Measurements from ENCODE around the gene HASPIN. TPM values are rescaled to one million over a fixed set of nuclear protein-coding genes. Genes with fewer than 3 reads are reported as not detected.

The HASPIN gene
- total RNA-seq, 2 donors from 2014 or later = 0.41 TPM; not detected in 1

- peaks cover 1% of the 10 kb centered on the region for H3K9me3 ChIP-seq
- no peak for DNase-seq (ENCODE audit: low spot score)
- TF ChIP-seq CTCF (IDR thresholded peaks at IDR 0.05) = no peak
- no peak overlapping the region for H3K27ac ChIP-seq
- H3K4me1 ChIP-seq (ENCODE audit: control insufficient read depth in 1 of 2, low read depth in 2 of 2) = no peaks in the 10 kb centered on the region
- no peak for ATAC-seq (ENCODE audit: insufficient number of reproducible peaks, low FRiP score, low read depth)
- H3K4me3 ChIP-seq = no peak overlapping the region
- H3K36me3 ChIP-seq = no peaks in the 10 kb centered on the region
- no peaks in the 10 kb centered on the region for H3K27me3 ChIP-seq (replicated peaks; ENCODE audit: insufficient read depth)
Observed at GRCh38 chr17:3754458-3755334, 31.0 kb downstream of the HASPIN start.

GRCh38 chr17:3755335-3756030, 31.8 kb downstream of the HASPIN start:
- peak; percentile 36 for ATAC-seq (ENCODE audit: insufficient number of reproducible peaks, low FRiP score, low read depth)

GRCh38 chr17:3759597-3760216, 36.0 kb downstream of the HASPIN start:
- Histone ChIP-seq H3K4me3 (no peak overlapping the region), H3K9me3 (peaks cover 6% of the 10 kb centered on the region), H3K36me3 (no peaks in the 10 kb centered on the region), H3K27ac (no peak overlapping the region), H3K27me3 (replicated peaks; ENCODE audit: insufficient read depth) (no peaks in the 10 kb centered on the region), H3K4me1 (ENCODE audit: control insufficient read depth in 1 of 2, low read depth in 2 of 2) (no peaks in the 10 kb centered on the region)
- DNase-seq (ENCODE audit: low spot score) (no peak), ATAC-seq (ENCODE audit: insufficient number of reproducible peaks, low FRiP score, low read depth) (no peak)
- TF ChIP-seq CTCF (IDR thresholded peaks at IDR 0.05) = no peak

More at GRCh38 chr17:3755335-3756030, 31.8 kb downstream of the HASPIN start:
- Histone ChIP-seq H3K27ac (no peak overlapping the region), H3K9me3 (peaks cover 6% of the 10 kb centered on the region), H3K4me1 (ENCODE audit: control insufficient read depth in 1 of 2, low read depth in 2 of 2) (no peaks in the 10 kb centered on the region), H3K36me3 (no peaks in the 10 kb centered on the region), H3K4me3 (no peak overlapping the region), H3K27me3 (replicated peaks; ENCODE audit: insufficient read depth) (no peaks in the 10 kb centered on the region)
- DNase-seq (ENCODE audit: low spot score) = no peak
- no peak for TF ChIP-seq CTCF (IDR thresholded peaks at IDR 0.05)

- Histone ChIP-seq H3K36me3 (no peaks in the 10 kb centered on the region), H3K4me1 (ENCODE audit: control insufficient read depth in 1 of 2, low read depth in 2 of 2) (no peaks in the 10 kb centered on the region), H3K27me3 (replicated peaks; ENCODE audit: insufficient read depth) (no peaks in the 10 kb centered on the region), H3K27ac (no peak overlapping the region), H3K4me3 (no peak overlapping the region), H3K9me3 (peaks cover 6% of the 10 kb centered on the region)
- no peak for TF ChIP-seq CTCF (IDR thresholded peaks at IDR 0.05)
- ATAC-seq (ENCODE audit: insufficient number of reproducible peaks, low FRiP score, low read depth) (no peak), DNase-seq (ENCODE audit: low spot score) (no peak)
Observed at GRCh38 chr17:3761036-3761917, 37.6 kb downstream of the HASPIN start.
